Right atrium auricular region (tissue), 2 donors: ENCODE results near the gene GEN1. TPM values are rescaled to one million over a fixed set of nuclear protein-coding genes. Genes with fewer than 3 reads are reported as not detected.

ENCODE experiments used
- DNase-seq: peaks from one replicate; pipeline ENCODE4 v3.0.0-alpha.2; 2019; ENCODE audit warnings: low spot score
- H3K27ac ChIP-seq, 2 donors: fragments of 200-600 bp; sonication (generic); 1 replicate in 1 of 2; 2 replicates in 1 of 2; pipeline ENCODE4 v1.5.1; 2016 to 2019
- H3K27me3 ChIP-seq, 2 donors: fragments of 200-600 bp; sonication (generic); one replicate each; pipeline versions ENCODE4 v1.5.1 to v1.6.0; 2017 to 2019
- H3K36me3 ChIP-seq: fragments of 200-600 bp; sonication (generic); one replicate; pipeline ENCODE4 v1.5.1; 2016
- H3K4me1 ChIP-seq, 2 donors: fragments of 200-600 bp; sonication (generic); one replicate each; pipeline versions ENCODE4 v1.5.1 to v1.6.0; 2017 to 2019
- H3K4me3 ChIP-seq, 2 donors: fragments of 200-600 bp; sonication (generic); 1 replicate in 1 of 2; 2 replicates in 1 of 2; pipeline ENCODE4 v1.5.1; 2017 to 2019; ENCODE audit warnings: mild to moderate bottlenecking in 1 of 2, moderate library complexity in 1 of 2
- H3K9me3 ChIP-seq, 2 donors: fragments of 200-600 bp; sonication (generic); one replicate each; pipeline ENCODE4 v1.5.1; 2019
- total RNA-seq, 2 donors: library from RNA; depleted of rRNA; stranded (reverse); fragments of >200 nt; gene quantifications; one replicate each; pipeline ENCODE4 v1.1.0, GENCODE V29; 2016
- TF ChIP-seq, protein P1 (sequence below), 2 donors: fragments of 200-600 bp; sonication (generic); IDR thresholded peaks; one replicate each; pipeline ENCODE4 v1.5.1; 2019; ENCODE audit warnings: antibody characterized with exemption in 2 of 2

Gene GEN1
- total RNA-seq, 2 donors from 2014 or later, result 1.2 to 2.3 TPM

DNA sequence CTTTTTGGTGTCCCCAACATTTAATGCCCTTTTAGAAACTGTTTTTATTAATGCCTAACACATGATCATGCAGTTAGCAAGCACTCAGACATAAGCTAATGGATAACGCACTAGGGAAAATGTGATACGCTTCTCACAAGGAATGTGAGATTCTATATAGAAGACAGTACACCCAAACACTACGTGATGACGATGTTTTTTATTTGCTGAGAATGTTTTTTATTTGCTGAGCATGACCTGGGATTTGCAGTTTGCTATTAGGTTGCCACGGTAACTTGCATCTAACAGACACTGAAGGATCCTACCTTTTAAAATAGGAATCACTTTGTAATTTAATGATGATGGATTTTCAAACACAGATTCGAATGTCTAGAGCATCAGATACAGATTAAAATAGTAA, 5.2 kb upstream of the GEN1 start:
- no peak for DNase-seq
- TF ChIP-seq, protein P1, sequence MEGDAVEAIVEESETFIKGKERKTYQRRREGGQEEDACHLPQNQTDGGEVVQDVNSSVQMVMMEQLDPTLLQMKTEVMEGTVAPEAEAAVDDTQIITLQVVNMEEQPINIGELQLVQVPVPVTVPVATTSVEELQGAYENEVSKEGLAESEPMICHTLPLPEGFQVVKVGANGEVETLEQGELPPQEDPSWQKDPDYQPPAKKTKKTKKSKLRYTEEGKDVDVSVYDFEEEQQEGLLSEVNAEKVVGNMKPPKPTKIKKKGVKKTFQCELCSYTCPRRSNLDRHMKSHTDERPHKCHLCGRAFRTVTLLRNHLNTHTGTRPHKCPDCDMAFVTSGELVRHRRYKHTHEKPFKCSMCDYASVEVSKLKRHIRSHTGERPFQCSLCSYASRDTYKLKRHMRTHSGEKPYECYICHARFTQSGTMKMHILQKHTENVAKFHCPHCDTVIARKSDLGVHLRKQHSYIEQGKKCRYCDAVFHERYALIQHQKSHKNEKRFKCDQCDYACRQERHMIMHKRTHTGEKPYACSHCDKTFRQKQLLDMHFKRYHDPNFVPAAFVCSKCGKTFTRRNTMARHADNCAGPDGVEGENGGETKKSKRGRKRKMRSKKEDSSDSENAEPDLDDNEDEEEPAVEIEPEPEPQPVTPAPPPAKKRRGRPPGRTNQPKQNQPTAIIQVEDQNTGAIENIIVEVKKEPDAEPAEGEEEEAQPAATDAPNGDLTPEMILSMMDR (IDR thresholded peaks at IDR 0.05), result no peak

DNA sequence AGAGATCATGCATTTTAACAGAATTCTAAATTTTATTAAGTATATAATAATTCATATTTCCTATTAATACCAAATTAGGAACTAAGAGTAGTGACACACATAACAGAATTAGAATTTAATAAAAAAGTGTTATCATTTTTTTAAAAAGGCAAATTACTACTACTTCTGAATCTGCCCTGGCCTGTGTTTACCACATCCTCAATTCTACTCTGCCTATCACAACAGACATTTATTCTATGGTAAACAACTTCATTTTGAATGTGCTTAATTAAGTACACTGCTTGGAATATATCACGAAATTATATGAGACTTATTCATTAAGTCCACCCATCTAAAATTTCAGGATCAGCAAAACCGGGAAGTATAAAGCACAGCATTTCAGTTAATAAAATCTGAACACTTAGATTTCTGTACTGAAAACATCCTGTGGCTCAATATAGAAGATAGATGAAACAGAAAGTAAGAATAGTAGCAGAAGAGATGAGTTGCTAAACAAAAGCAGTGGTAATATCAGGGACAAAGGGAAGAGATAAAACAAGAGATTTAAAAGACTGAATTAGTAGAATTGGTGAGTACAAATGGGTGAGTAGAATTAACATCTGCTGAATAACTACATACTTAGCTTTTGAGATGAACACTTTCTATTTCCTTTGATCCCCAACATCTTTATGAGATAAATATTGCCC, 4.0 kb upstream of the GEN1 start:
- Histone ChIP-seq H3K4me1 (peaks cover 0 to 23% of the 10 kb centered on the region in 2 donors), H3K27me3 (no peaks in the 10 kb centered on the region), H3K27ac (no peak overlapping the region), H3K9me3 (no peaks in the 10 kb centered on the region), H3K4me3 (no peak overlapping the region), H3K36me3 (no peaks in the 10 kb centered on the region)
- TF ChIP-seq, protein P1 (IDR thresholded peaks at IDR 0.05), result no peak
- DNase-seq, result no peak

More for the DNA sequence above, 5.2 kb upstream of the GEN1 start:
- Histone ChIP-seq H3K27ac (no peak overlapping the region), H3K4me1 (peaks cover 0 to 16% of the 10 kb centered on the region in 2 donors), H3K36me3 (peaks cover 5% of the 10 kb centered on the region), H3K27me3 (no peaks in the 10 kb centered on the region), H3K4me3 (no peak overlapping the region), H3K9me3 (no peaks in the 10 kb centered on the region)

DNA sequence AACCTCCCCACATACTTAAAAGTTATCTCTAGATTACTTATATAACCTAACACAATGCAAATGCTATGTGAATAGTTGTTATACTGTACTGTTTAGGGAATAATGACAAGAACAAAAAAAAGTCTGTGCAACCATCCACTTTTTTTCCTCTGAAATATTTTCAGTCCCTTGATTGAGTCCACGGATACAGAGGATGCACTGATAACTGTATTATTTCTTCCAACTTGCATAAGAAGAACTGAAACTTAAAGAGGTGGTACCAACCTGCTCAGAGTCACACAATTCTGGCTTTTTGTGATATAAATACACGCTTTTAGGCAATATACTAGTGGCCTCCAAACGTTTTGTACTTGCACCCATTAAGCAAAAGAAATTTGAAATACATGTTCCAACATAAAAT, 1.7 kb upstream of the GEN1 start:
- Histone ChIP-seq H3K4me1 (peaks cover 0 to 33% of the 10 kb centered on the region in 2 donors), H3K27ac (no peak overlapping the region)

DNA sequence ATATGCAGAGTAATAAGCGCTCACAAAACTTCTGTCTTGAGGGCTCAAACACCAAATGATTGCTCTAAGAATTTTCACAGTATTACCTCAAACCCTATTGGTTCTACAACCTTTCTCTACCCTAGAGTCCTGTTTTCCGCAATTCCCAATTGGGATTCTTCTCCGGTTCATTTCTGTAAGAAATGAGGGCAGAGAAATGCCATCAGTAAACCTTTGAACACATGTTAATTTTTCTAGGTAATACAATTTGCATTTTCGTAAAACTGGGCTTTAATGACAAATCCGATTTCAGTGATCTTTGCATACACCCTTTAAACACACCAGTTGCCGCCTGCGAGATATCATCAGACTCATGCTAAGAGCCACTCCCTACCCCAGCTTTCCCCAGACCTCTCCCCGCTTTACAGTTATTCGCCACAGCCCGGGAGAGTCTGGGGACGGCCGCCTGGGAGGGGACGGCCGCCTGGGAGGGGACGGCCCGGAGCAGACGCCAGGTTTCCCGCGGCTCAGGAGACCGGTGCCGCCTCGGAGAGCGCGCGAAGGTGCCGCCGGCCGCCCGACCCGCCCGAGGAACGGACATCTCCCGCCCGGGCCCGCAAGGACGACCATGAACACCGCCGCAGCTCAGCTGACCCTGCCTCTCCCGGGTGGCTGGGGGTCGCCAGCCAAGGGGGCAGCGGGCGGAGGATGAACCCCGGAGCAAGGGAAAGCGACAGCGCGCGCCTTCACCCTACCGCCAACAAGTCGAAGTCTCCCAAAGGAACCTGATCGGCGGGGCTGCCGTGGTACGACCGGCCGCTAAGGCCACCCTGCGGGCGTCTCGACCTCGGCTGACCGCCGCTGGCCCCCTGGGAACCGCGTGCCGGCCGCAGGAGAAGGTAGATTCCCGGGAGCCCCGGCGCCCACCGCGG, 791 bp upstream of the GEN1 start:
- Histone ChIP-seq H3K4me1 (peaks cover 0 to 33% of the 10 kb centered on the region in 2 donors), H3K27me3 (no peaks in the 10 kb centered on the region), H3K4me3 (peak overlapping the region; percentile 94 to 99), H3K36me3 (no peaks in the 10 kb centered on the region), H3K9me3 (no peaks in the 10 kb centered on the region), H3K27ac (peak overlapping the region; percentile 96 to 97)
- DNase-seq, result no peak
- TF ChIP-seq, protein P1 (IDR thresholded peaks at IDR 0.05), result no peak

More for the DNA sequence above, 1.7 kb upstream of the GEN1 start:
- no peak overlapping the region for H3K4me3 ChIP-seq
- no peaks in the 10 kb centered on the region for H3K9me3 ChIP-seq
- no peak for DNase-seq
- TF ChIP-seq, protein P1 (IDR thresholded peaks at IDR 0.05), result no peak
- H3K36me3 ChIP-seq, result no peaks in the 10 kb centered on the region
- no peaks in the 10 kb centered on the region for H3K27me3 ChIP-seq

DNA sequence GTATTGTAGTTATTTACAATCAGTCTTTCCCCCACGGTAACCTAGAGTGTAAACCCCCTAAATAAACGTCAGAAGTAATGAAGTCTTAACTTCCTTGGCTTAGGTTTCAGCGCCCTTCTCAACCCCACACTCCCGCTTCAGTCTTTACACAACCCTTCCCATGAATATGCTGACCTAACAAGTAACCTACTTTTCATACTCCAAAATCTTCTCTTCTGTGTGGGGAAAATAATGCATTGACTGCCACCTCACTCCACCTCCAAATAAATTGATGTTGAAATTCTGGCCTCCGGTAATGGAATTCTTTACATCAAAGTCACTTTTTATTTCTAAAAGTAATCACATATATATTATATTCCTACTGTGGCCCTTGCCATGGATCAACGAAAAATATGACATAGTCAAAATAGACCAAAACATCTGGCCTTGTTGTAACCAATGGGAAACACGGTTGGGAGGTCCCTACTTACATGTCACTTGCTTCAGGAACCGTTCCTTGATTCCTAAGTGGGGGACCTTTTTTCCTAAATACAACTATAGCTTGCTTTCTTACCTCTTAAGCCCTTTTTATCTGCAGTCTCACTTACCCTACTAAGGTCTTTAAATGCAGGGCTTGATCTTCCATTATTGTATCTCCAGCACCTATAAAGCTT, 961 bp downstream of the GEN1 start:
- Histone ChIP-seq H3K36me3 (no peaks in the 10 kb centered on the region), H3K27me3 (no peaks in the 10 kb centered on the region), H3K4me1 (peaks cover 0 to 33% of the 10 kb centered on the region in 2 donors), H3K27ac (peak overlapping the region; percentile 96 to 97), H3K9me3 (no peaks in the 10 kb centered on the region), H3K4me3 (peak overlapping the region; percentile 94 to 99)
- TF ChIP-seq, protein P1 (IDR thresholded peaks at IDR 0.05), result no peak
- no peak for DNase-seq
